ENCODE measurements around the gene SMYD3. TPM values are rescaled to one million over a fixed set of nuclear protein-coding genes. Genes with fewer than 3 reads are reported as not detected.

Gene SMYD3
- total and polyA plus RNA-seq, 9 of the 15 experiments (the other 6 are each of a cell fraction or from before 2014, with no cell fraction given) = 128 to 440 (median 197) TPM

- TF ChIP-seq SMARCA4 (IDR thresholded peaks at IDR 0.05) (peak; percentile 96), ARID3A (IDR thresholded peaks at IDR 0.05; ENCODE audit: borderline replicate concordance, low read depth, low read length) (peak; percentile 49), MED1 (CRISPR knock-in tag; IDR thresholded peaks at IDR 0.05; ENCODE audit: borderline replicate concordance) (no peak), KDM1A (IDR thresholded peaks at IDR 0.05) (peak; percentile 65 to 78; a peak in 3 of 4 replicates), PHB (CRISPR knock-in tag; IDR thresholded peaks at IDR 0.05) (no peak), STAT5A (IDR thresholded peaks at IDR 0.05; ENCODE audit: borderline replicate concordance, low read length) (peak; percentile 97), HLTF (IDR thresholded peaks at IDR 0.05) (no peak), TCF3 (CRISPR knock-in tag; IDR thresholded peaks at IDR 0.05) (peak; percentile 92), BCL6 (CRISPR knock-in tag; IDR thresholded peaks at IDR 0.05) (no peak), POLR3A (IDR thresholded peaks at IDR 0.05; ENCODE audit: borderline replicate concordance, extremely low read depth, insufficient read depth, insufficient read length) (no peak), SAFB2 (IDR thresholded peaks at IDR 0.05; ENCODE audit: borderline replicate concordance, low read depth, low read length, severe bottlenecking) (no peak), SIRT6 (IDR thresholded peaks at IDR 0.05; ENCODE audit: low read depth, low read length) (no peak), EP400 (IDR thresholded peaks at IDR 0.05) (peak; percentile 62), NFE2L1 (tag; IDR thresholded peaks at IDR 0.05; ENCODE audit: borderline replicate concordance, low read depth) (no peak), POU5F1 (IDR thresholded peaks at IDR 0.05; ENCODE audit: borderline replicate concordance, low read depth, low read length, partially characterized antibody) (no peak), GATAD2B (IDR thresholded peaks at IDR 0.05; ENCODE audit: borderline replicate concordance) (peak; percentile 74), TEAD4 (IDR thresholded peaks at IDR 0.05; ENCODE audit: low read length) (peak; percentile 87), TEAD4 (CRISPR knock-in tag; IDR thresholded peaks at IDR 0.05; ENCODE audit: borderline replicate concordance) (no peak), EHMT2 (IDR thresholded peaks at IDR 0.05) (no peak), NCOR1 (IDR thresholded peaks at IDR 0.05) (peak; percentile 79), SMARCB1 (IDR thresholded peaks at IDR 0.05; ENCODE audit: insufficient read length, low read depth) (no peak), ZC3H4 (CRISPR knock-in tag; IDR thresholded peaks at IDR 0.05; ENCODE audit: borderline replicate concordance) (no peak), ZNF589 (CRISPR knock-in tag; IDR thresholded peaks at IDR 0.05; ENCODE audit: low read depth) (no peak), RBM25 (IDR thresholded peaks at IDR 0.05; ENCODE audit: low read depth, low read length, severe bottlenecking) (no peak), ARNT (IDR thresholded peaks at IDR 0.05) (peak; percentile 20 to 72; a peak in 1 of 4 replicates), CGGBP1 (CRISPR knock-in tag; IDR thresholded peaks at IDR 0.05) (no peak), ZNF24 (IDR thresholded peaks at IDR 0.05) (no peak)
- TF ChIP-seq, protein P1, sequence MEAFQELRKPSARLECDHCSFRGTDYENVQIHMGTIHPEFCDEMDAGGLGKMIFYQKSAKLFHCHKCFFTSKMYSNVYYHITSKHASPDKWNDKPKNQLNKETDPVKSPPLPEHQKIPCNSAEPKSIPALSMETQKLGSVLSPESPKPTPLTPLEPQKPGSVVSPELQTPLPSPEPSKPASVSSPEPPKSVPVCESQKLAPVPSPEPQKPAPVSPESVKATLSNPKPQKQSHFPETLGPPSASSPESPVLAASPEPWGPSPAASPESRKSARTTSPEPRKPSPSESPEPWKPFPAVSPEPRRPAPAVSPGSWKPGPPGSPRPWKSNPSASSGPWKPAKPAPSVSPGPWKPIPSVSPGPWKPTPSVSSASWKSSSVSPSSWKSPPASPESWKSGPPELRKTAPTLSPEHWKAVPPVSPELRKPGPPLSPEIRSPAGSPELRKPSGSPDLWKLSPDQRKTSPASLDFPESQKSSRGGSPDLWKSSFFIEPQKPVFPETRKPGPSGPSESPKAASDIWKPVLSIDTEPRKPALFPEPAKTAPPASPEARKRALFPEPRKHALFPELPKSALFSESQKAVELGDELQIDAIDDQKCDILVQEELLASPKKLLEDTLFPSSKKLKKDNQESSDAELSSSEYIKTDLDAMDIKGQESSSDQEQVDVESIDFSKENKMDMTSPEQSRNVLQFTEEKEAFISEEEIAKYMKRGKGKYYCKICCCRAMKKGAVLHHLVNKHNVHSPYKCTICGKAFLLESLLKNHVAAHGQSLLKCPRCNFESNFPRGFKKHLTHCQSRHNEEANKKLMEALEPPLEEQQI (IDR thresholded peaks at IDR 0.05) = peak; percentile 84
These were observed 336.4 kb downstream of the SMYD3 start (continued) for GRCh38 chr1:246170574-246171261.

Measured in K562 (cell line).